GM18508 (cell line): ENCODE results near the gene ZNF74.
"Not testable (repeated sequence)": the region's sequence is repeated elsewhere in the genome, so short reads cannot be mapped to it uniquely, and the experiment has no call there.

Source experiments
- ATAC-seq: cut with Tn5 transposase; IDR thresholded peaks from one replicate; pipeline ENCODE4 v1.9.1; 2021; ENCODE audit warnings: moderate number of reproducible peaks; ENCODE audit not compliant: insufficient read depth, unreplicated experiment

Gene ZNF74

GRCh38 chr22:20441631-20442484 is 47.9 kb downstream of the ZNF74 start:
- ATAC-seq = no peak

- ATAC-seq = no peak
Measured at GRCh38 chr22:20442485-20443284, 48.7 kb downstream of the ZNF74 start.

GRCh38 chr22:20444325-20444724 is 50.4 kb downstream of the ZNF74 start:
- no peak for ATAC-seq

- no peak for ATAC-seq
Measured at GRCh38 chr22:20446383-20446970, 52.5 kb downstream of the ZNF74 start.

GRCh38 chr22:20448630-20449029 is 54.7 kb downstream of the ZNF74 start:
- no peak for ATAC-seq

GRCh38 chr22:20449819-20450550 is 56.0 kb downstream of the ZNF74 start:
- no peak for ATAC-seq

GRCh38 chr22:20450551-20450906 is 56.6 kb downstream of the ZNF74 start:
- no peak for ATAC-seq

GRCh38 chr22:20451129-20451778 is 57.3 kb downstream of the ZNF74 start:
- ATAC-seq = not testable (repeated sequence)

- ATAC-seq = no peak
Measured at GRCh38 chr22:20451920-20452319, 58.0 kb downstream of the ZNF74 start.

- no peak for ATAC-seq
Measured at GRCh38 chr22:20453222-20453621, 59.3 kb downstream of the ZNF74 start.

- no peak for ATAC-seq
Measured at GRCh38 chr22:20455709-20456063, 61.7 kb downstream of the ZNF74 start.

- no peak for ATAC-seq
Measured at GRCh38 chr22:20456064-20456721, 62.2 kb downstream of the ZNF74 start.

- ATAC-seq = no peak
Measured at GRCh38 chr22:20456722-20457076, 62.7 kb downstream of the ZNF74 start.

GRCh38 chr22:20457506-20458240 is 63.7 kb downstream of the ZNF74 start:
- no peak for ATAC-seq
